GM23338 (cell line): ENCODE measurements around the gene DEUP1. TPM values are rescaled to one million over a fixed set of nuclear protein-coding genes. Genes with fewer than 3 reads are reported as not detected.

Source experiments
- ATAC-seq: fragments of 200-7000 bp; cut with Tn5 transposase; 3 replicates; pipeline ENCODE4 v1.9.1; 2020
- DNase-seq: peaks from one replicate; pipeline ENCODE4 v3.0.0-alpha.2; 2015; ENCODE audit warnings: low spot score
- H2AFZ ChIP-seq: fragments of 200-600 bp; sonication (generic); 2 replicates; pipeline ENCODE4 v1.8.0; 2016; ENCODE audit warnings: antibody characterized with exemption, mild to moderate bottlenecking, moderate library complexity
- H3F3A ChIP-seq: fragments of 200-600 bp; sonication (generic); replicated peaks from 2 replicates; pipeline ENCODE4 v1.8.0; 2017; ENCODE audit warnings: antibody characterized with exemption, mixed run types, low read depth
- H3K27ac ChIP-seq: fragments of 200-600 bp; sonication (generic); 2 replicates; pipeline ENCODE4 v1.6.1; 2016; ENCODE audit warnings: low read depth
- H3K27me3 ChIP-seq: fragments of 200-600 bp; sonication (generic); 2 replicates; pipeline ENCODE4 v1.8.0; 2016; ENCODE audit warnings: mild to moderate bottlenecking, mixed run types, moderate library complexity; ENCODE audit not compliant: insufficient read depth
- H3K36me3 ChIP-seq: fragments of 200-600 bp; sonication (generic); 2 replicates; pipeline ENCODE4 v1.8.0; 2016; ENCODE audit warnings: mild to moderate bottlenecking; ENCODE audit not compliant: insufficient read depth
- H3K4me1 ChIP-seq: fragments of 200-600 bp; sonication (generic); 2 replicates; pipeline ENCODE4 v1.8.0; 2016; ENCODE audit warnings: mild to moderate bottlenecking, moderate library complexity; ENCODE audit not compliant: insufficient read depth
- H3K4me2 ChIP-seq: fragments of 200-600 bp; sonication (generic); 2 replicates; pipeline ENCODE4 v1.7.1; 2017; ENCODE audit warnings: mixed run types
- H3K4me3 ChIP-seq: fragments of 200-600 bp; sonication (generic); 2 replicates; pipeline ENCODE4 v1.6.1; 2016; ENCODE audit warnings: mixed run types
- H3K79me2 ChIP-seq: fragments of 200-600 bp; sonication (generic); replicated peaks from 2 replicates; pipeline ENCODE4 v1.8.0; 2017; ENCODE audit warnings: mild to moderate bottlenecking; ENCODE audit not compliant: insufficient read depth
- H3K9me2 ChIP-seq: fragments of 200-600 bp; sonication (generic); 2 replicates; pipeline ENCODE4 v1.8.0; 2017; ENCODE audit not compliant: insufficient read depth
- H4K20me1 ChIP-seq: fragments of 200-600 bp; sonication (generic); replicated peaks from 2 replicates; pipeline ENCODE4 v1.8.0; 2017; ENCODE audit warnings: mild to moderate bottlenecking; ENCODE audit not compliant: insufficient read depth
- H3K27ac Mint-ChIP-seq: 2 replicates; pipeline ENCODE4 v1.8.0; 2020; ENCODE audit warnings: inconsistent platforms, mild to moderate bottlenecking, moderate library complexity, mixed read lengths
- H3K27me3 Mint-ChIP-seq: 3 replicates; pipeline ENCODE4 v1.8.0; 2022; ENCODE audit warnings: low read depth, mild to moderate bottlenecking, moderate library complexity, mixed read lengths, inconsistent platforms; ENCODE audit not compliant: insufficient read depth, poor library complexity
- H3K36me3 Mint-ChIP-seq: 3 replicates; pipeline ENCODE4 v1.8.0; 2021; ENCODE audit warnings: low read depth, mild to moderate bottlenecking, inconsistent platforms, moderate library complexity, mixed read lengths
- H3K4me1 Mint-ChIP-seq: 3 replicates; pipeline ENCODE4 v1.8.0; 2020; ENCODE audit warnings: mild to moderate bottlenecking, inconsistent platforms, mixed read lengths
- H3K4me3 Mint-ChIP-seq: 3 replicates; pipeline ENCODE4 v1.8.0; 2021; ENCODE audit warnings: moderate library complexity, mild to moderate bottlenecking, inconsistent platforms, mixed read lengths
- H3K9me3 Mint-ChIP-seq: 3 replicates; pipeline ENCODE4 v1.8.0; 2020; ENCODE audit warnings: moderate library complexity, mild to moderate bottlenecking, inconsistent platforms, mixed read lengths
- CREB1 ChIP-seq: fragments of 250-450 bp; sonication (Bioruptor Pico); IDR thresholded peaks from 2 replicates; pipeline ENCODE4 v1.5.0; 2020; ENCODE audit warnings: low read depth, mild to moderate bottlenecking, moderate library complexity
- CTCF ChIP-seq, 2 experiments: fragments of 200-600 bp in 1 of 2; sonication (generic) in 1 of 2; conservative IDR thresholded peaks; 2 replicates each; pipeline versions ENCODE4 v1.5.1 to v1.6.1; 2016 to 2017; ENCODE audit warnings: antibody characterized with exemption in 2 of 2, low read depth in 2 of 2, mild to moderate bottlenecking in 2 of 2, moderate library complexity in 1 of 2
- EZH2phosphoT487 ChIP-seq: fragments of 200-600 bp; sonication (generic); IDR thresholded peaks from one replicate; pipeline ENCODE4 v1.8.1; 2018; ENCODE audit warnings: antibody characterized with exemption; ENCODE audit not compliant: unreplicated experiment
- JUNB ChIP-seq: IDR thresholded peaks from one replicate; pipeline ENCODE4 v1.6.1; 2016; ENCODE audit warnings: antibody characterized with exemption; ENCODE audit not compliant: unreplicated experiment
- POLR2AphosphoS5 ChIP-seq: IDR thresholded peaks from 2 replicates; pipeline ENCODE4 v1.6.1; 2016; ENCODE audit warnings: antibody characterized with exemption, low read depth
- ZNF331 ChIP-seq: fragments of 250-450 bp; sonication (Bioruptor Pico); IDR thresholded peaks from 2 replicates; pipeline ENCODE4 v1.5.0; 2020; ENCODE audit warnings: low read depth, mild to moderate bottlenecking, moderate library complexity
- ZNF462 ChIP-seq: fragments of 250-450 bp; sonication (Bioruptor Pico); IDR thresholded peaks from 2 replicates; pipeline ENCODE4 v1.5.0; 2020; ENCODE audit warnings: mild to moderate bottlenecking, moderate library complexity
- polyA plus RNA-seq: library from polyadenylated mRNA; unstranded; fragments of >200 nt; fragmentation: Nextera tagmentation; extraction: Ambion mirVana; gene quantifications from 2 replicates; pipeline ENCODE4 v1.2.1, GENCODE V29; 2016
- total RNA-seq: library from RNA; depleted of rRNA; stranded (reverse); fragments of >200 nt; shearing (Covaris generic); gene quantifications from 2 replicates; pipeline ENCODE4 v1.2.3, GENCODE V29; 2014

Gene DEUP1
- total and polyA plus RNA-seq, 2 experiments from 2014 or later, result 0.63 to 1.7 TPM

- no peak for TF ChIP-seq ZNF462 (CRISPR knock-in tag)
Measured at GRCh38 chr11:93485983-93486382, 155.4 kb downstream of the DEUP1 start (continued).

GRCh38 chr11:93487032-93487483, 156.5 kb downstream of the DEUP1 start:
- H3F3A ChIP-seq, result peaks cover 12% of the 10 kb centered on the region; the same call in 1 of the 2 replicates
- no peak overlapping the region for H3K4me3 ChIP-seq
- no peaks in the 10 kb centered on the region for H3K9me2 ChIP-seq
- Mint-ChIP-seq H3K27ac (no peak overlapping the region), H3K36me3 (peaks cover 3% of the 10 kb centered on the region; the same call in 2 of the 3 replicates), H3K4me3 (no peak overlapping the region), H3K9me3 (no peaks in the 10 kb centered on the region; the same call in 2 of the 3 replicates), H3K4me1 (peaks cover 41% of the 10 kb centered on the region), H3K27me3 (peaks cover 10% of the 10 kb centered on the region)
- ATAC-seq, result peak; percentile 9; the same call in 2 of the 3 replicates
- H3K27me3 ChIP-seq, result no peaks in the 10 kb centered on the region
- H4K20me1 ChIP-seq, result no peaks in the 10 kb centered on the region
- H2AFZ ChIP-seq, result no peak overlapping the region
- no peak overlapping the region for H3K4me2 ChIP-seq
- H3K4me1 ChIP-seq, result peaks cover 48% of the 10 kb centered on the region
- no peak overlapping the region for H3K27ac ChIP-seq
- no peaks in the 10 kb centered on the region for H3K36me3 ChIP-seq
- peaks cover 22% of the 10 kb centered on the region; the same call in 1 of the 2 replicates for H3K79me2 ChIP-seq
- DNase-seq, result no peak
- TF ChIP-seq CTCF (conservative IDR thresholded peaks at IDR 0.05; ENCODE audit: low read depth in 2 of 2) (no peak), POLR2AphosphoS5 (no peak), JUNB (no peak), ZNF331 (no peak), CREB1 (CRISPR knock-in tag) (no peak), ZNF462 (CRISPR knock-in tag) (no peak), EZH2phosphoT487 (no peak)
